GM23248 (cell line): ENCODE measurements around the gene MEGF11. TPM values are rescaled to one million over a fixed set of nuclear protein-coding genes. Genes with fewer than 3 reads are reported as not detected.

Source experiments
- DNase-seq: peaks from one replicate; pipeline ENCODE4 v3.0.0-alpha.2; 2015
- H2AFZ ChIP-seq: fragments of 200-600 bp; sonication (generic); 2 replicates; pipeline ENCODE4 v1.6.1; 2016; ENCODE audit warnings: antibody characterized with exemption
- H3F3A ChIP-seq: fragments of 200-600 bp; sonication (generic); 2 replicates; pipeline ENCODE4 v1.6.1; 2016; ENCODE audit warnings: mild to moderate bottlenecking, antibody characterized with exemption, mixed run types; ENCODE audit not compliant: insufficient read depth
- H3K27ac ChIP-seq: fragments of 200-600 bp; sonication (generic); 2 replicates; pipeline ENCODE4 v1.5.1; 2016; ENCODE audit warnings: mild to moderate bottlenecking
- H3K27me3 ChIP-seq: fragments of 200-600 bp; sonication (generic); replicated peaks from 2 replicates; pipeline ENCODE4 v1.6.1; 2016; ENCODE audit warnings: mild to moderate bottlenecking; ENCODE audit not compliant: insufficient read depth
- H3K36me3 ChIP-seq: fragments of 200-600 bp; sonication (generic); 2 replicates; pipeline ENCODE4 v1.6.1; 2016; ENCODE audit warnings: low read depth, mild to moderate bottlenecking
- H3K4me1 ChIP-seq: fragments of 200-600 bp; sonication (generic); 2 replicates; pipeline ENCODE4 v1.6.1; 2016; ENCODE audit warnings: mild to moderate bottlenecking; ENCODE audit not compliant: insufficient read depth
- H3K4me2 ChIP-seq: fragments of 200-600 bp; sonication (generic); one replicate; pipeline ENCODE4 v1.6.1; 2016; ENCODE audit warnings: mild to moderate bottlenecking; ENCODE audit not compliant: unreplicated experiment
- H3K4me3 ChIP-seq: fragments of 200-600 bp; sonication (generic); 2 replicates; pipeline ENCODE4 v1.5.1; 2016; ENCODE audit warnings: mild to moderate bottlenecking
- H3K79me2 ChIP-seq: fragments of 200-600 bp; sonication (generic); 2 replicates; pipeline ENCODE4 v1.6.1; 2016; ENCODE audit warnings: mild to moderate bottlenecking; ENCODE audit not compliant: insufficient read depth
- H3K9ac ChIP-seq: fragments of 200-600 bp; sonication (generic); 2 replicates; pipeline ENCODE4 v1.6.1; 2016; ENCODE audit warnings: mild to moderate bottlenecking
- H3K9me2 ChIP-seq: fragments of 200-600 bp; sonication (generic); 2 replicates; pipeline ENCODE4 v1.6.1; 2016; ENCODE audit warnings: mixed run types, mild to moderate bottlenecking, moderate library complexity; ENCODE audit not compliant: insufficient read depth
- H3K9me3 ChIP-seq: fragments of 200-600 bp; sonication (generic); one replicate; pipeline ENCODE4 v1.6.1; 2017; ENCODE audit warnings: low read depth
- H4K20me1 ChIP-seq: fragments of 200-600 bp; sonication (generic); 2 replicates; pipeline ENCODE4 v1.6.0; 2016; ENCODE audit not compliant: insufficient read depth
- EZH2 ChIP-seq: fragments of 200-600 bp; sonication (generic); IDR thresholded peaks from 2 replicates; pipeline ENCODE4 v1.6.1; 2018; ENCODE audit warnings: antibody characterized with exemption, mild to moderate bottlenecking; ENCODE audit not compliant: insufficient read depth, poor library complexity, severe bottlenecking
- EZH2phosphoT487 ChIP-seq: fragments of 200-600 bp; sonication (generic); IDR thresholded peaks from 2 replicates; pipeline ENCODE4 v1.6.1; 2018; ENCODE audit warnings: antibody characterized with exemption, moderate library complexity, mild to moderate bottlenecking, low read depth; ENCODE audit not compliant: insufficient read depth
- WGBS, 2 experiments: methylation state at CpG; one replicate each; pipeline ENCODE4 v1.1.6; 2015 to 2017; ENCODE audit warnings: low lambda C conversion rate in 2 of 2, low coverage in 1 of 2; ENCODE audit errors: missing lambda C conversion rate in 2 of 2; 5-methylcytosine and 5-hydroxymethylcytosine counted together
- in situ Hi-C: fragments of 300-500 bp; cut with MboI; formaldehyde crosslinking; loops from 2 replicates; pipeline ENCODE4 v1.15.0; 2020
- polyA plus RNA-seq: library from polyadenylated mRNA; unstranded; fragments of >200 nt; fragmentation: Nextera tagmentation; extraction: Ambion mirVana; gene quantifications from 2 replicates; pipeline ENCODE4 v1.2.1, GENCODE V29; 2016
- total RNA-seq: library from RNA; depleted of rRNA; stranded (reverse); fragments of >200 nt; shearing (Covaris generic); gene quantifications from 2 replicates; pipeline ENCODE4 v1.2.3, GENCODE V29; 2014

The MEGF11 gene
- total and polyA plus RNA-seq, 2 experiments from 2014 or later, result 0.14 TPM; not detected in 1

GRCh38 chr15:66170716-66171115 lies 82.8 kb downstream of the MEGF11 start:
- H3K9me2 ChIP-seq, result no peaks in the 10 kb centered on the region
- TF ChIP-seq EZH2phosphoT487, result no peak
- TF ChIP-seq EZH2, result no peak

GRCh38 chr15:66170042-66170441 lies 83.5 kb downstream of the MEGF11 start:
- H3K9me2 ChIP-seq, result no peaks in the 10 kb centered on the region
- H2AFZ ChIP-seq, result no peak overlapping the region
- TF ChIP-seq EZH2phosphoT487, result no peak
- DNase-seq, result no peak
- H3F3A ChIP-seq, result no peaks in the 10 kb centered on the region
- H3K79me2 ChIP-seq, result no peaks in the 10 kb centered on the region
- H3K27me3 ChIP-seq, result peaks cover 17% of the 10 kb centered on the region
- H3K4me3 ChIP-seq, result no peak overlapping the region
- H3K4me2 ChIP-seq, result no peak overlapping the region
- no peaks in the 10 kb centered on the region for H4K20me1 ChIP-seq
- H3K36me3 ChIP-seq, result no peaks in the 10 kb centered on the region
- H3K4me1 ChIP-seq, result no peaks in the 10 kb centered on the region
- H3K9me3 ChIP-seq, result no peaks in the 10 kb centered on the region
- WGBS, 2 experiments, result 17 to 23% methylated on average over 4 of the region's 4 CpGs
- H3K9ac ChIP-seq, result no peak overlapping the region
- in situ Hi-C loops, result no loop called here
- no peak overlapping the region for H3K27ac ChIP-seq

More at GRCh38 chr15:66170716-66171115, 82.8 kb downstream of the MEGF11 start:
- Histone ChIP-seq H3K36me3 (no peaks in the 10 kb centered on the region), H3K4me2 (no peak overlapping the region), H3K27ac (no peak overlapping the region), H2AFZ (no peak overlapping the region), H3K9ac (no peak overlapping the region), H4K20me1 (no peaks in the 10 kb centered on the region), H3F3A (no peaks in the 10 kb centered on the region), H3K9me3 (no peaks in the 10 kb centered on the region), H3K4me1 (no peaks in the 10 kb centered on the region), H3K4me3 (no peak overlapping the region), H3K79me2 (no peaks in the 10 kb centered on the region), H3K27me3 (peaks cover 24% of the 10 kb centered on the region)
- DNase-seq, result no peak
- WGBS, 2 experiments, result 40 to 52% methylated on average over 5 of the region's 5 CpGs
- in situ Hi-C loops, result no loop called here

GRCh38 chr15:66169625-66170024 lies 83.9 kb downstream of the MEGF11 start:
- no peaks in the 10 kb centered on the region for H3K9me2 ChIP-seq
- no peak overlapping the region for H3K4me3 ChIP-seq
- no peaks in the 10 kb centered on the region for H4K20me1 ChIP-seq
- H3K9ac ChIP-seq, result no peak overlapping the region
- in situ Hi-C loops, result no loop called here
- H3K9me3 ChIP-seq, result no peaks in the 10 kb centered on the region
- H3K27ac ChIP-seq, result no peak overlapping the region
- H3K27me3 ChIP-seq, result peaks cover 13% of the 10 kb centered on the region
- TF ChIP-seq EZH2phosphoT487 (no peak), EZH2 (no peak)
- H3K4me2 ChIP-seq, result no peak overlapping the region
- H3K79me2 ChIP-seq, result no peaks in the 10 kb centered on the region
- H3F3A ChIP-seq, result no peaks in the 10 kb centered on the region
- no peaks in the 10 kb centered on the region for H3K4me1 ChIP-seq
- no peaks in the 10 kb centered on the region for H3K36me3 ChIP-seq
- WGBS, 2 experiments, result 67 to 68% methylated on average over 13 of the region's 13 CpGs
- no peak for DNase-seq
- no peak overlapping the region for H2AFZ ChIP-seq

GRCh38 chr15:66169023-66169422 lies 84.5 kb downstream of the MEGF11 start:
- H3K4me1 ChIP-seq, result no peaks in the 10 kb centered on the region
- H4K20me1 ChIP-seq, result no peaks in the 10 kb centered on the region
- H3K9me2 ChIP-seq, result no peaks in the 10 kb centered on the region
- H3K9me3 ChIP-seq, result no peaks in the 10 kb centered on the region
- no peak overlapping the region for H3K4me3 ChIP-seq
- TF ChIP-seq EZH2phosphoT487 (no peak), EZH2 (no peak)
- H3K27me3 ChIP-seq, result peaks cover 11% of the 10 kb centered on the region
- no peak for DNase-seq
- in situ Hi-C loops, result no loop called here
- H3K36me3 ChIP-seq, result no peaks in the 10 kb centered on the region
- 39 to 46% methylated on average over 12 of the region's 12 CpGs for WGBS, 2 experiments
- no peaks in the 10 kb centered on the region for H3K79me2 ChIP-seq
- H3K4me2 ChIP-seq, result no peak overlapping the region
- H3K9ac ChIP-seq, result no peak overlapping the region
- H2AFZ ChIP-seq, result no peak overlapping the region
- H3K27ac ChIP-seq, result no peak overlapping the region
- no peaks in the 10 kb centered on the region for H3F3A ChIP-seq

GRCh38 chr15:66167854-66168253 lies 85.7 kb downstream of the MEGF11 start:
- 48 to 57% methylated on average over 5 to 7 of the region's 7 CpGs for whole genome bisulfite sequencing, 2 experiments
- no peaks in the 10 kb centered on the region for H3F3A ChIP-seq
- H3K9me3 ChIP-seq, result no peaks in the 10 kb centered on the region
- no peak overlapping the region for H3K27ac ChIP-seq
- no peak overlapping the region for H3K4me2 ChIP-seq
- H3K27me3 ChIP-seq, result peaks cover 9% of the 10 kb centered on the region
- H3K9ac ChIP-seq, result no peak overlapping the region
- DNase-seq, result no peak
- H2AFZ ChIP-seq, result no peak overlapping the region
- TF ChIP-seq EZH2phosphoT487 (no peak), EZH2 (no peak)
- no peaks in the 10 kb centered on the region for H3K9me2 ChIP-seq
- H3K4me1 ChIP-seq, result no peaks in the 10 kb centered on the region
- no peak overlapping the region for H3K4me3 ChIP-seq
- H3K36me3 ChIP-seq, result no peaks in the 10 kb centered on the region
- H4K20me1 ChIP-seq, result no peaks in the 10 kb centered on the region
- H3K79me2 ChIP-seq, result no peaks in the 10 kb centered on the region
- in situ Hi-C loops, result no loop called here
